SK-N-MC (cell line): ENCODE measurements around the gene COL4A1.

Experiments
- EZH2 ChIP-seq: fragments of 200-600 bp; sonication (generic); IDR thresholded peaks from one replicate; pipeline ENCODE4 v1.6.1; 2017; ENCODE audit warnings: antibody characterized with exemption
- POLR2AphosphoS5 ChIP-seq: IDR thresholded peaks from 2 replicates; pipeline ENCODE4 v1.6.1; 2012; ENCODE audit warnings: mild to moderate bottlenecking, low read depth, low read length, borderline replicate concordance

DNA sequence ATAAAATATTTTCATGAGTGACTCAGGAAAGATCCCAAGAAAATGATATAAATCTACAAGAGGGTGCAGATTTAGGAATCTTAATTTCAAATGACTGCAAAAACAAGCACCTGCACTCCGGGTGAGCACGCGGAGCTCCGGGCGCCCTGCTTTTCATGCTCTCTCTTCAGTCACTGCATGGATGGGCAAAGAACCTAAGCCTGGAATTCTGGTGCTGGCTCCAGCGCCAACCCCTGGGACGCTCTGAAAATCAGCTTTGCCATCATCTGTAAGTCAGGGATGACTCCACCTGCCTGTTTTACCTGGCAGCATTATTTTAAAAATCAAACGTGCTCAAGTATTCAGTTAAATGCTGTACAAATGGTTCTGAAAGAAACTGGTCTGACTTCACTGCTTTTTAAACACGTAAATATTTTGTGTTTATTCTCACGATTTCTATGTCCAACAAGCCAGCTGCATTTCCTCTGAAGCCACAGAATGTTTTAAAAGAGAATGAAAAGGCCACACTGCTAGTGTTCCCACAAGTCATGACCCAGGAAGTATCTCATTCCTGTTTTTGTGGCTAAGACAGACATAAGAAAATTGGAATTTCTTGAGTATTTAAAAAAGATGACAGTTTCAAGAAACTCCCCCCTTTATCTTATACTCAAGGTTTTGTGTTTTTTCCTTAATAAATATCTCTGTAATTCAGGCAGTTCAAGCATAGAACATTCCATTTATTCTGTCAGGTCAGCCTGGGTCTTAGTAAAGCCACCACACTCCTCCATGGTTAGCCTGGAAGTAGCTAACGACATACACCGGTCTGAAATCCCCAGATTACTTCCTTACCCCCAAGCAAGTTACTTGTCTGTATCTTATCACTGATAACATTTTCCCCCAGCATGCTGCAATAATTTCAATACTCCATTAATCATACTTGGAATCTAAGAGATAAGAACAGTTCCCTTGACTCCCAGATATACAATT lies 81.1 kb downstream of the COL4A1 start:
- TF ChIP-seq POLR2AphosphoS5 (no peak), EZH2 (no peak)
